IPS-18c (cell line): ENCODE measurements around the gene CD28.
"Not testable (repeated sequence)": the region's sequence is repeated elsewhere in the genome, so short reads cannot be mapped to it uniquely, and the experiment has no call there.

Source experiments
- H3K4me3 ChIP-seq: 2 replicates; pipeline ENCODE4 v1.7.0; 2013; ENCODE audit warnings: low read depth, mild to moderate bottlenecking, low read length, moderate library complexity; ENCODE audit not compliant: insufficient read depth
- H3K9me3 ChIP-seq: one replicate; pipeline ENCODE4 v1.6.1; 2013; ENCODE audit warnings: mild to moderate bottlenecking, low read length, moderate library complexity; ENCODE audit not compliant: control insufficient read depth, insufficient read depth

The CD28 gene

DNA sequence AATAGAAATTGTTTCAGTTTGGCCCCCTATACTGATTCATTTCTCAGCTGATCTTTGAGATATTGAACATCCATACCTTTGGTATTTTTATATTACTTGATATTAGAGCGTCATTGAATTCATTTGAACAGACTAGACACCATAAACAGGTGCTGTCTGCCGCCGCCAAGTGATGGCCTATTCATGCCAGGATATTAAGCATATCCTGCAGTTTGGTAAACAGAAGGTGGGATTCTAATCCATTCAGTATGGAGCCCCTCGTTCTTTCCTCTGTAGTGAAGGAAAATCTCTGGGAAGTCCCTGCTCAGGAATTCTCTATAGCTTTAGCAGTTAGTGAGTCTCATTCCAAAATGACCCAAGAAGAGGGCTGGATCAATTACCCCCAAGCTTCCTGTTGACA, 23.0 kb upstream of the CD28 start:
- no peak overlapping the region for H3K4me3 ChIP-seq

DNA sequence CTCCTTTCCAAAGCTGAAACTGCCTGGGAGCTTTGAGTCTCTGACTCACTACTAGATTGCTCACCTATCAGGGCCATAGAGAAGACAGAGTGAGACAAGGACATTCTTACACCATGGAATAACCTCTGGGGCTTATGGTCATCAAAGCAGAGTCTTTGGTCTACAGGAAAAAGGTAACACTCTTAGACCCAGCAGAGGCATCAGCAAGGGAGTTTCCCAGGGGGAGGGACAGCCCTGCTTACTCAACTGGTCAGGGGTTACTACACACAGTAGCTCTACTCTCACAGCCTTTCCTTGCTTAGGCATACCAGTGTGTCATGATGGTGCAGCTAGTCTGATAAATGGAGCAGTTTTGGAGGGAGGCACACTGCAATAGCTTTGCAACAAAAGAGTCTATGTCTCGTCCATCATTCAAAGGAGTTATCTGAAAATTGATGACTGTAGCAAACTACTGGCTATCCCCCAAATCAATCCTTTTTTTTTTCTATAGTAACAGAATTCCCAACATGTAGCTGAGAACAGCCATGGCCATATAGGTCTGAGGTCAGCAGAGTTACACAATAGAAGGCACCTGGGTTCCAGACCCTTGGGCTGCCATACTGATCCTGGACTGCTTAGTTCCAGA, 22.4 kb upstream of the CD28 start:
- H3K4me3 ChIP-seq = no peak overlapping the region
- no peaks in the 10 kb centered on the region for H3K9me3 ChIP-seq

More for the DNA sequence above, 23.0 kb upstream of the CD28 start:
- H3K9me3 ChIP-seq = no peaks in the 10 kb centered on the region

GRCh38 chr2:203685081-203685621, 21.3 kb upstream of the CD28 start:
- H3K9me3 ChIP-seq = no peaks in the 10 kb centered on the region
- H3K4me3 ChIP-seq = no peak overlapping the region

GRCh38 chr2:203685789-203686420, 20.5 kb upstream of the CD28 start:
- Histone ChIP-seq H3K9me3 (no peaks in the 10 kb centered on the region), H3K4me3 (no peak overlapping the region)

DNA sequence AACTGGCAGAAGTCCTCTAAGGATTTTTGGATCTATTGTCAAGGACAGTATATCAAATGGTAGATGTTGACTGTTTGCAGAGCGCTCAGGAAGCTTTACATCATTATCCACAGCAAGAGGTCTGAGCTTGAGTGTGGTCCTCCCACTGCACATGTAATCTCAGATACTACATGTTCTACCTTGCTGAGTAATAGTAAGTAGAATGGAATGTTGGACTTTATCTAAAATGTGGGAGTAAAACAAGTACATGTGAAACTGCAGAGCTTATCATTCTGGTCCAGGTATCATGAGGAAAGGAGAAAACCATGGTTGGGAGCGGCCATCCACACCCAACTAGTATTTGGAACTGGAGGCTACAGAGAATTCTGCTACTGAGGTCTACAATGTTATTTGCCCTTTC, 19.3 kb upstream of the CD28 start:
- H3K4me3 ChIP-seq = no peak overlapping the region
- no peaks in the 10 kb centered on the region for H3K9me3 ChIP-seq

GRCh38 chr2:203688798-203689197, 17.6 kb upstream of the CD28 start:
- no peaks in the 10 kb centered on the region for H3K9me3 ChIP-seq
- no peak overlapping the region for H3K4me3 ChIP-seq

- Histone ChIP-seq H3K9me3 (no peaks in the 10 kb centered on the region), H3K4me3 (no peak overlapping the region)
These were observed 16.9 kb upstream of the CD28 start for GRCh38 chr2:203689426-203690116.

GRCh38 chr2:203690117-203690431, 16.4 kb upstream of the CD28 start:
- no peaks in the 10 kb centered on the region for H3K9me3 ChIP-seq

GRCh38 chr2:203690441-203691047, 15.9 kb upstream of the CD28 start:
- no peaks in the 10 kb centered on the region for H3K9me3 ChIP-seq
- H3K4me3 ChIP-seq = no peak overlapping the region

More at GRCh38 chr2:203690117-203690431, 16.4 kb upstream of the CD28 start:
- H3K4me3 ChIP-seq = no peak overlapping the region

GRCh38 chr2:203691149-203691548, 15.3 kb upstream of the CD28 start:
- Histone ChIP-seq H3K9me3 (no peaks in the 10 kb centered on the region), H3K4me3 (no peak overlapping the region)

GRCh38 chr2:203692031-203692710, 14.3 kb upstream of the CD28 start:
- Histone ChIP-seq H3K4me3 (no peak overlapping the region), H3K9me3 (no peaks in the 10 kb centered on the region)

GRCh38 chr2:203693242-203693879, 13.1 kb upstream of the CD28 start:
- Histone ChIP-seq H3K9me3 (no peaks in the 10 kb centered on the region), H3K4me3 (no peak overlapping the region)

GRCh38 chr2:203694191-203694590, 12.2 kb upstream of the CD28 start:
- H3K4me3 ChIP-seq = no peak overlapping the region
- no peaks in the 10 kb centered on the region for H3K9me3 ChIP-seq

GRCh38 chr2:203697190-203697589, 9.2 kb upstream of the CD28 start:
- Histone ChIP-seq H3K9me3 (no peaks in the 10 kb centered on the region), H3K4me3 (no peak overlapping the region)

GRCh38 chr2:203697763-203698162, 8.7 kb upstream of the CD28 start:
- not testable (repeated sequence) for H3K9me3 ChIP-seq, H3K4me3 ChIP-seq

DNA sequence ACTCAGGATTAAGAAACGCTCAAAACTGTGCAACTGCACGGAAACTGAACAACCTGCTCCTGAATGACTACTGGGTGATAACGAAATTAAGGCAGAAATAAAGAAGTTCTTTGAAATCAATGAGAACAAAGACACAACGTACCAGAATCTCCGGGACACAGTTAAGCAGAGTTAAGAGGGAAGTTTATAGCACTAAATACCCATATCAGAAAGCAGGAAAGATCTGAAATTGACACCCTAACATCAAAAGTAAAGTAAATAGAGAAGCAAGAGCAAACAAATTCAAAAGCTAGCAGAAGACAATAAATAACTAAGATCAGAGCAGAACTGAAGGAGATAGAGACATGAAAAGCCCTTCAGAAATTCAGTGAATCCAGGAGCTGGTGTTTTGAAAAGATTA, 8.0 kb upstream of the CD28 start:
- H3K9me3 ChIP-seq, H3K4me3 ChIP-seq: not testable (repeated sequence)

DNA sequence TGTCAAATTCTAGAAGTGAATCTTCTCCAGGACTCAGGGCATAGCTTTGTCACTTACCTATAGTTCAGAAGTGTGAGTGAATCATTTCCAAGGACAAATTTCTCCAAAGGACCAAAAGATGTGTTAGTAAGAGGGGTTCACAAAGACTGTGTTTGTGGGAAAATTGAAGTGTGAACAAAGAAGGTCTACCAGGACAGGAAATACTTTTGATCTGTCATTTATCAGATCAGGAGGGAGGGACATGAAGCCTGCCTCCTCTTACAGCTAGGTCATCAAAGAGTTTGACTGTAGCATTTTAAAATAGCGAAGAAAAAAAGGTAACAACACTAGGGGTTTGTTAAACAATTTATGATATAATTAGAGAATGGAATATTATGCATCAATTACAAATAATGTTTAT, 2.0 kb upstream of the CD28 start:
- no peak overlapping the region for H3K4me3 ChIP-seq

More for the DNA sequence above, 2.0 kb upstream of the CD28 start:
- no peaks in the 10 kb centered on the region for H3K9me3 ChIP-seq
